Measurements from ENCODE around the gene TRAF7.
"Not testable (repeated sequence)": the region's sequence is repeated elsewhere in the genome, so short reads cannot be mapped to it uniquely, and the experiment has no call there.

- TF ChIP-seq EZH2 (IDR thresholded peaks at IDR 0.05; ENCODE audit: borderline replicate concordance, low read length) = not testable (repeated sequence)
- TF ChIP-seq, protein P1, sequence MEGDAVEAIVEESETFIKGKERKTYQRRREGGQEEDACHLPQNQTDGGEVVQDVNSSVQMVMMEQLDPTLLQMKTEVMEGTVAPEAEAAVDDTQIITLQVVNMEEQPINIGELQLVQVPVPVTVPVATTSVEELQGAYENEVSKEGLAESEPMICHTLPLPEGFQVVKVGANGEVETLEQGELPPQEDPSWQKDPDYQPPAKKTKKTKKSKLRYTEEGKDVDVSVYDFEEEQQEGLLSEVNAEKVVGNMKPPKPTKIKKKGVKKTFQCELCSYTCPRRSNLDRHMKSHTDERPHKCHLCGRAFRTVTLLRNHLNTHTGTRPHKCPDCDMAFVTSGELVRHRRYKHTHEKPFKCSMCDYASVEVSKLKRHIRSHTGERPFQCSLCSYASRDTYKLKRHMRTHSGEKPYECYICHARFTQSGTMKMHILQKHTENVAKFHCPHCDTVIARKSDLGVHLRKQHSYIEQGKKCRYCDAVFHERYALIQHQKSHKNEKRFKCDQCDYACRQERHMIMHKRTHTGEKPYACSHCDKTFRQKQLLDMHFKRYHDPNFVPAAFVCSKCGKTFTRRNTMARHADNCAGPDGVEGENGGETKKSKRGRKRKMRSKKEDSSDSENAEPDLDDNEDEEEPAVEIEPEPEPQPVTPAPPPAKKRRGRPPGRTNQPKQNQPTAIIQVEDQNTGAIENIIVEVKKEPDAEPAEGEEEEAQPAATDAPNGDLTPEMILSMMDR (conservative IDR thresholded peaks at IDR 0.05 in 1 of 2, IDR thresholded peaks at IDR 0.05 in 1 of 2; ENCODE audit: extremely low read depth in 1 of 2, insufficient read depth in 1 of 2, low read depth in 1 of 2, low read length in 2 of 2) = not testable (repeated sequence)
These were observed 37.4 kb upstream of the TRAF7 start for GRCh38 chr16:2117960-2118722.

All from mammary epithelial cell (primary cell).